Fibroblast of the aortic adventitia (primary cell): ENCODE measurements around the gene CDC42EP5. TPM values are rescaled to one million over a fixed set of nuclear protein-coding genes. Genes with fewer than 3 reads are reported as not detected.

ENCODE experiments used
- DNase-seq: peaks from one replicate; pipeline ENCODE4 v3.0.0-alpha.2; 2010; ENCODE audit warnings: low read depth
- H3K4me3 ChIP-seq: 2 replicates; pipeline ENCODE4 v1.5.1; 2011; ENCODE audit warnings: low read depth, mild to moderate bottlenecking, control low read depth, low read length, moderate library complexity
- total RNA-seq: library from RNA; depleted of rRNA; stranded (reverse); fragments of >200 nt; gene quantifications from 2 replicates; pipeline ENCODE4 v1.2.3, GENCODE V29; 2012; ENCODE audit warnings: low replicate concordance
- TF ChIP-seq, protein P1 (sequence below): IDR thresholded peaks from 2 replicates; pipeline ENCODE4 v1.5.1; 2011; ENCODE audit warnings: mild to moderate bottlenecking, low read length, control low read depth, inconsistent platforms; ENCODE audit not compliant: insufficient read depth

CDC42EP5 gene
- total RNA-seq, 1 donor: 7.9 TPM

- no peak for DNase-seq
These were observed 45.5 kb downstream of the CDC42EP5 start for GRCh38 chr19:54427586-54427985.

GRCh38 chr19:54426291-54426931, 46.7 kb downstream of the CDC42EP5 start:
- no peak for DNase-seq
- TF ChIP-seq, protein P1, sequence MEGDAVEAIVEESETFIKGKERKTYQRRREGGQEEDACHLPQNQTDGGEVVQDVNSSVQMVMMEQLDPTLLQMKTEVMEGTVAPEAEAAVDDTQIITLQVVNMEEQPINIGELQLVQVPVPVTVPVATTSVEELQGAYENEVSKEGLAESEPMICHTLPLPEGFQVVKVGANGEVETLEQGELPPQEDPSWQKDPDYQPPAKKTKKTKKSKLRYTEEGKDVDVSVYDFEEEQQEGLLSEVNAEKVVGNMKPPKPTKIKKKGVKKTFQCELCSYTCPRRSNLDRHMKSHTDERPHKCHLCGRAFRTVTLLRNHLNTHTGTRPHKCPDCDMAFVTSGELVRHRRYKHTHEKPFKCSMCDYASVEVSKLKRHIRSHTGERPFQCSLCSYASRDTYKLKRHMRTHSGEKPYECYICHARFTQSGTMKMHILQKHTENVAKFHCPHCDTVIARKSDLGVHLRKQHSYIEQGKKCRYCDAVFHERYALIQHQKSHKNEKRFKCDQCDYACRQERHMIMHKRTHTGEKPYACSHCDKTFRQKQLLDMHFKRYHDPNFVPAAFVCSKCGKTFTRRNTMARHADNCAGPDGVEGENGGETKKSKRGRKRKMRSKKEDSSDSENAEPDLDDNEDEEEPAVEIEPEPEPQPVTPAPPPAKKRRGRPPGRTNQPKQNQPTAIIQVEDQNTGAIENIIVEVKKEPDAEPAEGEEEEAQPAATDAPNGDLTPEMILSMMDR: no peak

More at GRCh38 chr19:54427586-54427985, 45.5 kb downstream of the CDC42EP5 start:
- TF ChIP-seq, protein P1: no peak
- H3K4me3 ChIP-seq: no peak overlapping the region

DNA sequence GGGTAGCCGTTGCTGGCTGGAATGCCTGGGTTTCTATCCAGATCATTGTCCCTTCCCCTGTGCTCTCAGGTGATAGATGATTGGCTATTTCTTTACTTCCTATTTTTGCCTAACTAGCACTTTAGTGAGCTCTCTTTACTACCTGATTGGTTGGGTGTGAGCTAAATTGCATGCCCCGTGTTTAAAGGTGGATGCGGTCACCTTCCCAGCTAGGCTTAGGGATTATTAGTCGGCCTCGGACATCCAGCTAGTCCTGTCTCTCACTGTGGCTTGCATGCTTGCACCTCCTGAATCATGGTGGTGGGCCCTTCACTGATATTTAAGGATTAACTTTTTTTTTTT, 47.7 kb downstream of the CDC42EP5 start:
- TF ChIP-seq, protein P1: no peak
- H3K4me3 ChIP-seq: no peak overlapping the region
- DNase-seq: no peak

More at GRCh38 chr19:54426291-54426931, 46.7 kb downstream of the CDC42EP5 start:
- H3K4me3 ChIP-seq: no peak overlapping the region

DNA sequence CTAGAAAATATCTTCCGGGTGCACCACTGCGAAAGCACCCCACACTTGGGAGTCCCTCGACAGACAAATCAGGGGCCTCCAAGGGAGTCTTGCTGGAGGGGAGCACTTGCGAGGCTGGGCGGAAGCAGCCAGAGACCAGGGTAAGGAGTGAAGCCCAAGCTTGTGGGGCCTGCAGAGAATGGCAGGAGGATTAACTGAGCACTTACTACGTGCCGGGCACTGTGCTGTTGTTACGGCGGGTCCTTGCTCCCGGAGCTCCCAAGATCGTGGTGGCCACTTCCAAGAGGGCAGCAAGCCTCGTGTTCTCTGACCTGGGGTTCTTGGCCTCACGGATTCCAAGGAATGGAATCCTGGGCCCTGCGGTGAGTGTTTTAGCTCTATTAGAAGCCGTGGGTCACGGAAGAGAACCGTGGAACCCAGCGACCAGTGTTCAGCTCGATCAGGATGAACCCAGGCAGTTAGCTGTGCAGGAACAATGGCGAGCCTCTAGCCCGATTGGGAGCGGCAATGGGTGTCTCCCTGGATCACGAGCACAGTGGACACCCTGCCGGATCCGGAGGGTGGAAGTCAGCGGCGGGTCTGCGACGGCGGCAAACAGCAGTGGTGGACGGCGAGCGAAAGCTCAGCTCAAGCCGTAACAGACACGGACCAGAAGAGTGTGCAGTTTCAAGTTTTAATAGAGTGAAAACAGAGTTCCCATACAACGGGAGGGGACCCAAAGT, 48.3 kb downstream of the CDC42EP5 start:
- no peak for DNase-seq
- no peak overlapping the region for H3K4me3 ChIP-seq
- TF ChIP-seq, protein P1: no peak

DNA sequence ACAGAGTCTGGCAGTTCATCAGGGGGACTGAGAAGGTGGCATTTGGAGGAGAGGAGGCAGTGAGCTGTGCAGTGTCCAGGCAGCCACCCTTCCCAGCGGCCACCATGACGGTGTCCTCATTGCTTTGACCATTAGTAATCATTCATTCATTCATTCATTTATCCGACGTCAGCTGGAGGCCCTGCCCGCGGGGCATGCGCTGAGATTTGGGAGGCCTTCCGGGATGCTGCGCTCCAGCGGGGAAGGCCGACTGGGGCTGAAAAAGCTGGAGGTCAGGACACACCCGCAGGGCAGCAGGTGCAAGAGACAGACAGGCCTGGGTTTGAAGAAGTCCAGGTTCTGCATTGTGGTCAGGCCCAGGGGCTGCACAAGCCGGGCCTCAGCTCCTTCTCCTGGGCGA, 48.9 kb downstream of the CDC42EP5 start:
- H3K4me3 ChIP-seq: no peak overlapping the region
- TF ChIP-seq, protein P1: no peak
- DNase-seq: no peak

- no peak for DNase-seq
- no peak overlapping the region for H3K4me3 ChIP-seq
- TF ChIP-seq, protein P1: no peak
These were observed 51.0 kb downstream of the CDC42EP5 start for GRCh38 chr19:54422136-54422535.

- TF ChIP-seq, protein P1: no peak
- H3K4me3 ChIP-seq: no peak overlapping the region
- DNase-seq: no peak
These were observed 51.6 kb downstream of the CDC42EP5 start for GRCh38 chr19:54421521-54421920.
